Measurements from ENCODE around the gene SLC25A39. TPM values are rescaled to one million over a fixed set of nuclear protein-coding genes. Genes with fewer than 3 reads are reported as not detected.
A peak's percentile ranks its signal among the peaks of the same experiment; 100 is the strongest.

SLC25A39 gene
- total and polyA plus RNA-seq, 2 of the 13 experiments (the other 11 are each of a cell fraction or from before 2014, with no cell fraction given) = 144 to 151 TPM

- TF ChIP-seq ZNF691 (CRISPR knock-in tag; IDR thresholded peaks at IDR 0.05; ENCODE audit: borderline replicate concordance, low read depth) = peak; percentile 42; the same call in 1 of the 2 replicates
- TF ChIP-seq ZNF441 (CRISPR knock-in tag; IDR thresholded peaks at IDR 0.05; ENCODE audit: borderline replicate concordance) = no peak
- TF ChIP-seq TFAP4 (IDR thresholded peaks at IDR 0.05; ENCODE audit: borderline replicate concordance, low read depth) = peak; percentile 83; the same call in 1 of the 2 replicates
- no peak for TF ChIP-seq ZSCAN31 (CRISPR knock-in tag; IDR thresholded peaks at IDR 0.05; ENCODE audit: low read depth)
- TF ChIP-seq ZNF773 (CRISPR knock-in tag; IDR thresholded peaks at IDR 0.05; ENCODE audit: borderline replicate concordance) = no peak
- TF ChIP-seq GATAD2A (CRISPR knock-in tag; IDR thresholded peaks at IDR 0.05) = peak; percentile 70
- TF ChIP-seq ZNF431 (CRISPR knock-in tag; IDR thresholded peaks at IDR 0.05; ENCODE audit: borderline replicate concordance, low read depth) = no peak
- 0 out of 2 replicates have a peak, but pooled peaks have one; percentile 62 for TF ChIP-seq MZF1 (CRISPR knock-in tag; IDR thresholded peaks at IDR 0.05; ENCODE audit: borderline replicate concordance)
- TF ChIP-seq ATF2 (CRISPR knock-in tag; IDR thresholded peaks at IDR 0.05) = peak; percentile 96
- TF ChIP-seq NFIB (CRISPR knock-in tag; IDR thresholded peaks at IDR 0.05; ENCODE audit: borderline replicate concordance) = no peak
- peak; percentile 81 for TF ChIP-seq KAT8 (CRISPR knock-in tag; IDR thresholded peaks at IDR 0.05)
- no peak for TF ChIP-seq POLR2G (IDR thresholded peaks at IDR 0.05; ENCODE audit: low read depth, low read length)
- TF ChIP-seq ZNF589 (CRISPR knock-in tag; conservative IDR thresholded peaks at IDR 0.05) = peak; percentile 64; the same call in 1 of the 2 replicates
- peak; percentile 82 for TF ChIP-seq HOXA3 (CRISPR knock-in tag; IDR thresholded peaks at IDR 0.05)
- TF ChIP-seq ZNF260 (CRISPR knock-in tag; IDR thresholded peaks at IDR 0.05; ENCODE audit: borderline replicate concordance, low read depth) = no peak
- no peak for TF ChIP-seq ZNF569 (CRISPR knock-in tag; IDR thresholded peaks at IDR 0.05; ENCODE audit: borderline replicate concordance)
- 0 out of 2 replicates have a peak, but pooled peaks have one; percentile 6 for TF ChIP-seq SOX13 (IDR thresholded peaks at IDR 0.05)
- peak in 1 of 2 experiments; percentile 45; a peak in 2 of 4 replicates for TF ChIP-seq SOX13 (CRISPR knock-in tag; conservative IDR thresholded peaks at IDR 0.05 in 1 of 2, IDR thresholded peaks at IDR 0.05 in 1 of 2)
- peak; percentile 17; the same call in 1 of the 2 replicates for TF ChIP-seq DPF2 (CRISPR knock-in tag; IDR thresholded peaks at IDR 0.05; ENCODE audit: borderline replicate concordance, low read depth)
- peak; percentile 47; the same call in 1 of the 2 replicates for TF ChIP-seq ZNF891 (CRISPR knock-in tag; IDR thresholded peaks at IDR 0.05)
- peak; percentile 63 for TF ChIP-seq NCOA2 (CRISPR knock-in tag; IDR thresholded peaks at IDR 0.05)
- peak; percentile 97 for TF ChIP-seq BCL6 (CRISPR knock-in tag; IDR thresholded peaks at IDR 0.05)
- peak; percentile 72; the same call in 1 of the 2 replicates for TF ChIP-seq ZBTB7B (CRISPR knock-in tag; IDR thresholded peaks at IDR 0.05)
- TF ChIP-seq JARID2 (CRISPR knock-in tag; IDR thresholded peaks at IDR 0.05; ENCODE audit: insufficient replicate concordance) = no peak
- 0 out of 2 replicates have a peak, but pooled peaks have one; percentile 31 for TF ChIP-seq PCBP1 (IDR thresholded peaks at IDR 0.05; ENCODE audit: borderline replicate concordance, low read depth, low read length)
- peak; percentile 55; the same call in 1 of the 2 replicates for TF ChIP-seq ZNF292 (CRISPR knock-in tag; IDR thresholded peaks at IDR 0.05; ENCODE audit: borderline replicate concordance, low read depth)
These were observed 44.8 kb downstream of the SLC25A39 start (continued) for GRCh38 chr17:44279666-44280391.
